HepG2 (cell line): ENCODE measurements around the gene POLA1. TPM values are rescaled to one million over a fixed set of nuclear protein-coding genes. Genes with fewer than 3 reads are reported as not detected.
A peak's percentile ranks its signal among the peaks of the same experiment; 100 is the strongest.

Source experiments
- ASH2L ChIP-seq: fragments of 300-600, 200-600 bp; sonication (generic); IDR thresholded peaks from 2 replicates; pipeline ENCODE4 v1.7.0; 2017; ENCODE audit warnings: low read depth, mild to moderate bottlenecking, moderate library complexity, mixed read lengths, low read length; ENCODE audit not compliant: insufficient read length
- ATF6 ChIP-seq: sonication (generic); formaldehyde crosslinking; conservative IDR thresholded peaks from 2 replicates; pipeline ENCODE4 v1.4.0; 2020; ENCODE audit warnings: missing genetic modification reagents
- EP300 ChIP-seq, 3 experiments: sonication (generic) in 1 of 3; formaldehyde crosslinking in 1 of 3; IDR thresholded peaks; 2 replicates each; pipeline versions ENCODE4 v1.5.1 to v1.6.1; 2011 to 2020; ENCODE audit warnings: low read depth in 2 of 3, low read length in 2 of 3, borderline replicate concordance in 1 of 3, improper control_type of control experiment in 1 of 3, mild to moderate bottlenecking in 1 of 3, missing genetic modification reagents in 1 of 3, moderate library complexity in 1 of 3
- EZH2 ChIP-seq: conservative IDR thresholded peaks from 2 replicates; pipeline ENCODE4 v1.6.1; 2012; ENCODE audit warnings: mild to moderate bottlenecking, low read depth, low read length, moderate library complexity
- GRHL1 ChIP-seq: sonication (generic); formaldehyde crosslinking; conservative IDR thresholded peaks from 2 replicates; pipeline ENCODE4 v1.8.0; 2022; ENCODE audit warnings: missing genetic modification reagents
- KDM3A ChIP-seq: IDR thresholded peaks from 2 replicates; pipeline ENCODE4 v1.6.1; 2018; ENCODE audit warnings: low read depth, missing compliant biosample characterization
- MAFG ChIP-seq: sonication (generic); formaldehyde crosslinking; IDR thresholded peaks from 2 replicates; pipeline ENCODE4 v1.5.1; 2020; ENCODE audit warnings: mild to moderate bottlenecking, missing genetic modification reagents
- MXI1 ChIP-seq: IDR thresholded peaks from 3 replicates; pipeline ENCODE4 v1.6.1; 2012; ENCODE audit warnings: low read depth, low read length, inconsistent platforms, borderline replicate concordance
- PCBP1 ChIP-seq: fragments of 200-400 bp; formaldehyde crosslinking; IDR thresholded peaks from 2 replicates; pipeline ENCODE4 v1.6.1; 2017; ENCODE audit warnings: mild to moderate bottlenecking, low read depth, low read length, borderline replicate concordance
- RELA ChIP-seq: sonication (generic); formaldehyde crosslinking; IDR thresholded peaks from 2 replicates; pipeline ENCODE4 v1.4.0; 2020; ENCODE audit warnings: missing genetic modification reagents
- SAFB2 ChIP-seq: sonication (generic); formaldehyde crosslinking; IDR thresholded peaks from 2 replicates; pipeline ENCODE4 v1.5.1; 2020; ENCODE audit warnings: missing genetic modification reagents, low read depth, mild to moderate bottlenecking, borderline replicate concordance
- SAP130 ChIP-seq: IDR thresholded peaks from 2 replicates; pipeline ENCODE4 v1.6.1; 2016; ENCODE audit warnings: low read depth
- SMYD3 ChIP-seq: sonication (generic); formaldehyde crosslinking; IDR thresholded peaks from 2 replicates; pipeline ENCODE4 v1.8.1; 2023; ENCODE audit warnings: mild to moderate bottlenecking, missing genetic modification reagents
- SNAI1 ChIP-seq: sonication (generic); formaldehyde crosslinking; IDR thresholded peaks from 2 replicates; pipeline ENCODE4 v1.5.0; 2020; ENCODE audit warnings: mild to moderate bottlenecking, missing genetic modification reagents, borderline replicate concordance
- STAT5B ChIP-seq: sonication (generic); formaldehyde crosslinking; IDR thresholded peaks from 2 replicates; pipeline ENCODE4 v1.4.0; 2020; ENCODE audit warnings: missing genetic modification reagents
- SYNCRIP ChIP-seq: fragments of 200-400 bp; formaldehyde crosslinking; IDR thresholded peaks from 2 replicates; pipeline ENCODE4 v1.6.1; 2018; ENCODE audit warnings: mild to moderate bottlenecking, low read depth, low read length; ENCODE audit not compliant: insufficient read depth
- ZBTB21 ChIP-seq: sonication (generic); formaldehyde crosslinking; IDR thresholded peaks from 2 replicates; pipeline ENCODE4 v1.4.0; 2020; ENCODE audit warnings: missing genetic modification reagents
- ZNF317 ChIP-seq: sonication (generic); formaldehyde crosslinking; IDR thresholded peaks from 2 replicates; pipeline ENCODE4 v1.5.0; 2020; ENCODE audit warnings: mild to moderate bottlenecking, missing genetic modification reagents
- ZNF451 ChIP-seq: sonication (generic); formaldehyde crosslinking; IDR thresholded peaks from 2 replicates; pipeline ENCODE4 v1.5.0; 2020; ENCODE audit warnings: mild to moderate bottlenecking, missing genetic modification reagents
- ZNF678 ChIP-seq: sonication (generic); formaldehyde crosslinking; IDR thresholded peaks from 2 replicates; pipeline ENCODE4 v1.4.0; 2020; ENCODE audit warnings: mild to moderate bottlenecking, missing genetic modification reagents
- ZNF790 ChIP-seq: sonication (generic); formaldehyde crosslinking; IDR thresholded peaks from 2 replicates; pipeline ENCODE4 v1.8.0; 2022; ENCODE audit warnings: missing genetic modification reagents, mild to moderate bottlenecking, borderline replicate concordance
- ZNF891 ChIP-seq: sonication (generic); formaldehyde crosslinking; IDR thresholded peaks from 2 replicates; pipeline ENCODE4 v1.5.0; 2020; ENCODE audit warnings: mild to moderate bottlenecking, missing genetic modification reagents
- polyA plus RNA-seq, 8 experiments: library from polyadenylated mRNA; depleted of rRNA in 3 of 8; stranded (reverse) in 7 of 8; unstranded in 1 of 8; fragments of >200 nt; fragmentation: Illumina TruSeq in 4 of 8; extraction: Trizol in 4 of 8; gene quantifications; 2 replicates each; pipeline versions ENCODE4 v1.2.1 to v1.2.3, GENCODE V29; 2011 to 2016; ENCODE audit warnings: low read depth in 4 of 8, missing spikeins in 1 of 8, mixed read lengths in 1 of 8; ENCODE audit not compliant: insufficient read depth in 1 of 8
- total RNA-seq, 5 experiments: library from RNA; depleted of rRNA; stranded (reverse); fragments of >200 nt; fragmentation: Illumina TruSeq; extraction: Trizol; gene quantifications; 2 replicates each; pipeline ENCODE4 v1.2.3, GENCODE V29; 2016; ENCODE audit warnings: low read depth in 1 of 5
- TF ChIP-seq, protein P1 (sequence below): sonication (generic); formaldehyde crosslinking; IDR thresholded peaks from 2 replicates; pipeline ENCODE4 v1.4.0; 2020; ENCODE audit warnings: missing genetic modification reagents
- TF ChIP-seq, protein P2 (sequence below): sonication (generic); formaldehyde crosslinking; IDR thresholded peaks from 2 replicates; pipeline ENCODE4 v1.8.0; 2023; ENCODE audit warnings: mild to moderate bottlenecking, missing genetic modification reagents

The POLA1 gene
- total and polyA plus RNA-seq, 2 of the 13 experiments (the other 11 are each of a cell fraction or from before 2014, with no cell fraction given), result 3.3 to 26.5 TPM

GRCh38 chrX:24693453-24694202 lies at the start of gene POLA1 (continued):
- TF ChIP-seq KDM3A (no peak), ZBTB21 (CRISPR knock-in tag) (no peak), RELA (CRISPR knock-in tag) (no peak), ZNF317 (CRISPR knock-in tag) (no peak), PCBP1 (no peak), EP300 (IDR thresholded peaks at IDR 0.05; ENCODE audit: low read depth in 2 of 2, low read length in 2 of 2) (no peak), EP300 (CRISPR knock-in tag; IDR thresholded peaks at IDR 0.05; ENCODE audit: borderline replicate concordance) (no peak), ZNF451 (CRISPR knock-in tag) (no peak), ZNF790 (CRISPR knock-in tag) (no peak), ATF6 (no peak), SMYD3 (CRISPR knock-in tag) (no peak), MAFG (CRISPR knock-in tag) (no peak), SAP130 (CRISPR knock-in tag) (peak; percentile 85), ZNF678 (CRISPR knock-in tag) (no peak), ASH2L (peak; percentile 79), SYNCRIP (no peak), ZNF891 (peak; percentile 67; the same call in 1 of the 2 replicates), MXI1 (peak; percentile 60; the same call in 1 of the 3 replicates), GRHL1 (CRISPR knock-in tag) (no peak), STAT5B (CRISPR knock-in tag) (no peak), SAFB2 (CRISPR knock-in tag) (no peak; the same call in 1 of the 2 replicates), SNAI1 (no peak), EZH2 (no peak)
- TF ChIP-seq, protein P1, sequence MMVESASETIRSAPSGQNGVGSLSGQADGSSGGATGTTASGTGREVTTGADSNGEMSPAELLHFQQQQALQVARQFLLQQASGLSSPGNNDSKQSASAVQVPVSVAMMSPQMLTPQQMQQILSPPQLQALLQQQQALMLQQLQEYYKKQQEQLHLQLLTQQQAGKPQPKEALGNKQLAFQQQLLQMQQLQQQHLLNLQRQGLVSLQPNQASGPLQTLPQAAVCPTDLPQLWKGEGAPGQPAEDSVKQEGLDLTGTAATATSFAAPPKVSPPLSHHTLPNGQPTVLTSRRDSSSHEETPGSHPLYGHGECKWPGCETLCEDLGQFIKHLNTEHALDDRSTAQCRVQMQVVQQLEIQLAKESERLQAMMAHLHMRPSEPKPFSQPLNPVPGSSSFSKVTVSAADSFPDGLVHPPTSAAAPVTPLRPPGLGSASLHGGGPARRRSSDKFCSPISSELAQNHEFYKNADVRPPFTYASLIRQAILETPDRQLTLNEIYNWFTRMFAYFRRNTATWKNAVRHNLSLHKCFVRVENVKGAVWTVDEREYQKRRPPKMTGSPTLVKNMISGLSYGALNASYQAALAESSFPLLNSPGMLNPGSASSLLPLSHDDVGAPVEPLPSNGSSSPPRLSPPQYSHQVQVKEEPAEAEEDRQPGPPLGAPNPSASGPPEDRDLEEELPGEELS (CRISPR knock-in tag), result peak; percentile 58
- TF ChIP-seq, protein P2, sequence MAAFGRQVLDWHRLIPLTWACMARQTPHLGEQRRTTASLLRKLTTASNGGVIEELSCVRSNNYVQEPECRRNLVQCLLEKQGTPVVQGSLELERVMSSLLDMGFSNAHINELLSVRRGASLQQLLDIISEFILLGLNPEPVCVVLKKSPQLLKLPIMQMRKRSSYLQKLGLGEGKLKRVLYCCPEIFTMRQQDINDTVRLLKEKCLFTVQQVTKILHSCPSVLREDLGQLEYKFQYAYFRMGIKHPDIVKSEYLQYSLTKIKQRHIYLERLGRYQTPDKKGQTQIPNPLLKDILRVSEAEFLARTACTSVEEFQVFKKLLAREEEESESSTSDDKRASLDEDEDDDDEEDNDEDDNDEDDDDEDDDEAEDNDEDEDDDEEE (CRISPR knock-in tag), result no peak
